BJ (cell line): ENCODE measurements around the gene FRMD4A. TPM values are rescaled to one million over a fixed set of nuclear protein-coding genes. Genes with fewer than 3 reads are reported as not detected.

Experiments used
- CTCF ChIA-PET: fragments of 350-600 bp; formaldehyde crosslinking; extraction: SDS; loops from one replicate; lab custom pipeline; 2021; ENCODE audit warnings: antibody characterized with exemption, inconsistent platforms; lab: Yijun Ruan, JAX
- POLR2A ChIA-PET: fragments of 300-600 bp; sonication (Branson Sonifier 250); formaldehyde crosslinking; extraction: SDS; loops from one replicate; lab custom pipeline; 2021; ENCODE audit warnings: antibody characterized with exemption; lab: Charles Lee
- DNase-seq: peaks from one replicate; pipeline ENCODE4 v3.0.0-alpha.2; 2011; ENCODE audit warnings: low read depth
- H3K27me3 ChIP-seq: 2 replicates; pipeline ENCODE4 v1.6.0; 2011; ENCODE audit warnings: low read length; ENCODE audit not compliant: control insufficient read depth, insufficient read depth
- H3K36me3 ChIP-seq: 2 replicates; pipeline ENCODE4 v1.5.1; 2011; ENCODE audit warnings: low read length; ENCODE audit not compliant: control insufficient read depth, insufficient read depth
- H3K4me3 ChIP-seq: 2 replicates; pipeline ENCODE4 v1.5.1; 2011; ENCODE audit warnings: low read depth, mild to moderate bottlenecking, control low read depth, low read length
- polyA plus RNA-seq: library from polyadenylated mRNA; depleted of rRNA; stranded (reverse); fragments of >200 nt; gene quantifications from 2 replicates; pipeline ENCODE4 v1.2.3, GENCODE V29; 2011
- TF ChIP-seq, protein P1 (sequence below): IDR thresholded peaks from 2 replicates; pipeline ENCODE4 v1.5.1; 2011; ENCODE audit warnings: low read depth, mild to moderate bottlenecking, control low read depth, inconsistent platforms, low read length, moderate library complexity; ENCODE audit not compliant: insufficient read depth

Gene FRMD4A
- polyA plus RNA-seq, 1 experiment: 31.6 TPM

DNA sequence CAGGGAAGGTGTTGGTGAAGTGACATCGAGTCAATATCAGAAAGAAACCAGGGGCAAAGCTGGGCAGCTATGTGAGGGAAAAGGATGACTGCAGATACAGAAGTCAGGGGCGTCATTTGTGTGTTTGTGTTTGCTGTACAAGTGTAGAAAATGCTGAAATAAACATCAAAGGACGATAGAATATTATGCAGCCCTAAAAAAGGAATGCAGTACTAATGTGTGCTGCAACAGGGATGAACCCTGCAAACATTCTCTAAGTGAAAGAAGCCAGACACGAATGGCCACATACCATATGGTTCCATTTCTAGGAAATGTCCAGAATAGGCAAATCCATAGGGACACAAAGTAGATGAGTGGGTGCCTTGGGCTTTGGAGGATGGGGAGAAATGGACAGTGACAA is 610.0 kb downstream of the FRMD4A start:
- ChIA-PET CTCF (no interaction called here), POLR2A (no interaction called here)
- Histone ChIP-seq H3K27me3 (no peaks in the 10 kb centered on the region), H3K4me3 (no peak overlapping the region), H3K36me3 (no peaks in the 10 kb centered on the region; the same call in 1 of the 2 replicates)
- DNase-seq: no peak
- TF ChIP-seq, protein P1, sequence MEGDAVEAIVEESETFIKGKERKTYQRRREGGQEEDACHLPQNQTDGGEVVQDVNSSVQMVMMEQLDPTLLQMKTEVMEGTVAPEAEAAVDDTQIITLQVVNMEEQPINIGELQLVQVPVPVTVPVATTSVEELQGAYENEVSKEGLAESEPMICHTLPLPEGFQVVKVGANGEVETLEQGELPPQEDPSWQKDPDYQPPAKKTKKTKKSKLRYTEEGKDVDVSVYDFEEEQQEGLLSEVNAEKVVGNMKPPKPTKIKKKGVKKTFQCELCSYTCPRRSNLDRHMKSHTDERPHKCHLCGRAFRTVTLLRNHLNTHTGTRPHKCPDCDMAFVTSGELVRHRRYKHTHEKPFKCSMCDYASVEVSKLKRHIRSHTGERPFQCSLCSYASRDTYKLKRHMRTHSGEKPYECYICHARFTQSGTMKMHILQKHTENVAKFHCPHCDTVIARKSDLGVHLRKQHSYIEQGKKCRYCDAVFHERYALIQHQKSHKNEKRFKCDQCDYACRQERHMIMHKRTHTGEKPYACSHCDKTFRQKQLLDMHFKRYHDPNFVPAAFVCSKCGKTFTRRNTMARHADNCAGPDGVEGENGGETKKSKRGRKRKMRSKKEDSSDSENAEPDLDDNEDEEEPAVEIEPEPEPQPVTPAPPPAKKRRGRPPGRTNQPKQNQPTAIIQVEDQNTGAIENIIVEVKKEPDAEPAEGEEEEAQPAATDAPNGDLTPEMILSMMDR: no peak

DNA sequence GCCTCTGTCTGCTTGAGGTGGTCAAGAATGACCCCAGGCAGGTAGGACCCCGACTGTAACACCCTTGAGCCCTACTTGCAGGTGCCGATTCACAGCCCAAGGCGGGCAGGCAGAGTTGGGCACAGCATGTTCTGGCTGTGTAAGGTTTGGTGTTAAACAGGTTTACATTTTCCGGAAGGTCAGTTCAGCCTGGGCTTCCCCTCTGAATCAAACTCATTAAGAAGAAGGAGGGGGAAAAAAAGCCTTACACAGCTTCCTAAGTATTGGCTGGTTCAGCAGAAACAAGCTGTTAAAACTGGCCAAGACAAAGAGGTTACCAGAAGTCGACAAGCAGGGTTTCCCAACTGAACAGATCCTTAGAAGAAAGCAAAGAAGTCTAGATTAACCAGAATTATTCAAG is 611.3 kb downstream of the FRMD4A start:
- no peak overlapping the region for H3K4me3 ChIP-seq
- TF ChIP-seq, protein P1: no peak
- no peaks in the 10 kb centered on the region; the same call in 1 of the 2 replicates for H3K36me3 ChIP-seq
- POLR2A ChIA-PET: no interaction called here
- H3K27me3 ChIP-seq: no peaks in the 10 kb centered on the region
- CTCF ChIA-PET: interaction anchor here (1.1 to 1.5 kb wide), 3 partner anchors 21 to 778 kb away, joined by 3 to 4 read pairs (median 4); no protein-coding TSS in a partner anchor
- DNase-seq: no peak

DNA sequence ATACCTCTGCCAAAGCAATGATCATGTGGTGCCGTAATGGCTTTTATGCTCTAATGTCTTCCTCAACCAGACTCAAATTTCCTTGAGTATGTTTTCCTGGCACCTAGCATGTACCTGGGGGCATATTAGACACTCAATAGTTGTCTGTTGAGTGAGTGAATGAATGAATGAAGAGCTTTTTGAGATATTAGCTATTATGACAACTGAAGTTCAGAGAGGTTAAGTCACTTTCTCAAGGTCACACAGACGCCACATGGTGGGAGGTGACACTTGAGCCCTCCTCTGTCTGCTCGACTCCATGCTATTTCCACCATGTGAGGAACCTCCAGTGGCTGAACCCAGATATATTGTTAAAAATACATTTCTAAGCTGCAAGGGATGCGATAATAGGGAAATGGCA is 611.9 kb downstream of the FRMD4A start:
- ChIA-PET CTCF (interaction anchor here (1.1 to 1.6 kb wide), 4 partner anchors 21 to 779 kb away, joined by 3 to 8 read pairs (median 4); no protein-coding TSS in a partner anchor), POLR2A (no interaction called here)
- TF ChIP-seq, protein P1: no peak
- H3K36me3 ChIP-seq: no peaks in the 10 kb centered on the region; the same call in 1 of the 2 replicates
- no peak overlapping the region for H3K4me3 ChIP-seq
- no peak for DNase-seq
- H3K27me3 ChIP-seq: no peaks in the 10 kb centered on the region

DNA sequence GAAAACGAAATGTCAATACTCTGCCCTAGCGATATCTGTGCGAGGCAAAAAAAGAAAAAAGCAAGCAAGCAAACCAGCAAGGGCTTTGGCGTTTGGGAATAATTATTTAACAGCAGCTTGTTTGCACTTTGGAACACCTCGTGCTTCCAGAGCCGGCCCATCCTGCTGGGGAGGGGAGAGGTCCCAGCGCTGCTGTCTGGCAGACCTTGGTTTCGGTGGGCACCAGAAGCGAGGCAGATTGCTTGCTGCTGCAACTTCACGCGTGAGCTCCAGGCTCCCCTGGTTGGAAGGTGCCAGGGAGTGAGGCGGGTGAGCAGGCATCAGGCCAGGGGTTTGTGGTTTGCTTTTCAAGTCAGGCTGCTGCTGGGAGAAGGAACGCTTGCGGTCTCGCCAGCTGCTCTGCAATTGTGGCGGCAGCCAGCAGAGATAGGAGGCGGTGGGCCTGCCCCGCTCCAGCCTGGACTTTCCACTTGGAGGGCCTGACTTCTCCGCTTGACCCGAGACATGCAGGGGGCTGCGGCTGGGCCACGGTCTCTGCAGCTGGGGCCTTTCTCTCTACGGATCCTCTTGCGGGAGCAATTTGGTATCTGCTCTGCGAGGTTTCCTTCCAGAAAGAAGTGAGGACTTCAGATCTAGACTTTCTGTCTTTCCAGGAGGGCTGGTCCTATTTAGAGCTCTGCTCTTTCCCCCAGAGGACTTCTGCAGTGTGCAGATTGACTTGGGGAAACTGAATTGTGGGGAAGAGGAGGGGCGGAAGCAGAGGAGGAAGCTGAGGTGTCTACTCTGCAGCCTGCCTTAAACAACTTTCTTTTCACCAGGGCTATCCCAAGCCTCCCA is 612.6 kb downstream of the FRMD4A start:
- H3K27me3 ChIP-seq: no peaks in the 10 kb centered on the region
- CTCF ChIA-PET: interaction anchor here (1.1 to 2.5 kb wide), 4 partner anchors 11 to 779 kb away, joined by 4 to 8 read pairs (median 6); no protein-coding TSS in a partner anchor
- no peak for DNase-seq
- H3K4me3 ChIP-seq: peak overlapping the region; percentile 10
- no peaks in the 10 kb centered on the region; the same call in 1 of the 2 replicates for H3K36me3 ChIP-seq
- TF ChIP-seq, protein P1: no peak
- POLR2A ChIA-PET: interaction anchor here (0.9 kb wide), 1 partner anchor 58 kb away, joined by 4 read pairs; no protein-coding TSS in a partner anchor

DNA sequence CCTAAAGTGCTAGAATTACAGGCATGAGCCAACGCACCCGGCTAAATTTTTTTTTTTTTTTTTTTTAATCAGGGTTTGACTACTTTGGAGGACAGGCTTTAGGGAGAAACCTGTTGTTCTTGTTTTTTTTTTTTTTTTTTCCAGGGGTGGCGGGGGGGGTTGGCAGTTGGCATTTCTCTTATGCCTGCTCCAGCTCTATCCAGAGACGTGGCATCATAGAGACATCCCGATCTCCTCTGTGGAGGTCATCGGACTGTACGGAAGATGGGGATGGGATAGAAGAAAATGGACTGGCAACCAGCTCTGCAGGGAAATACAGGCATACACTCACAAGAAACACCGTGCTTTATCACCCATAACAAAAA is 613.2 kb downstream of the FRMD4A start:
- ChIA-PET POLR2A (interaction anchor here (0.9 kb wide), 1 partner anchor 58 kb away, joined by 4 read pairs; no protein-coding TSS in a partner anchor), CTCF (interaction anchor here (1.6 to 2.5 kb wide), 2 partner anchors 10 to 58 kb away, joined by 8 read pairs; no protein-coding TSS in a partner anchor)
- DNase-seq: no peak
- H3K4me3 ChIP-seq: no peak overlapping the region
- TF ChIP-seq, protein P1: no peak
- H3K36me3 ChIP-seq: no peaks in the 10 kb centered on the region; the same call in 1 of the 2 replicates
- no peaks in the 10 kb centered on the region for H3K27me3 ChIP-seq
